Neural cell (in vitro differentiated cells): ENCODE results near the gene FAF1.

Experiments used
- EP300 ChIP-seq: fragments of 450-650 bp; conservative IDR thresholded peaks from 2 replicates; pipeline ENCODE4 v1.6.1; 2014; ENCODE audit warnings: antibody characterized with exemption, mild to moderate bottlenecking, moderate library complexity; ENCODE audit not compliant: poor library complexity, severe bottlenecking
- EZH2 ChIP-seq: fragments of 200-600, 300-800 bp; shearing (Covaris generic), sonication (generic); IDR thresholded peaks from 2 replicates; pipeline ENCODE4 v1.6.1; 2014; ENCODE audit warnings: antibody characterized with exemption, low read length, borderline replicate concordance, mild to moderate bottlenecking; ENCODE audit not compliant: insufficient read depth, poor library complexity, severe bottlenecking
- RAD21 ChIP-seq: fragments of 450-650 bp; conservative IDR thresholded peaks from 2 replicates; pipeline ENCODE4 v1.6.1; 2014; ENCODE audit warnings: antibody characterized with exemption, mild to moderate bottlenecking, moderate library complexity
- SMC3 ChIP-seq: fragments of 450-650 bp; conservative IDR thresholded peaks from 2 replicates; pipeline ENCODE4 v1.6.1; 2014; ENCODE audit warnings: antibody characterized with exemption, mild to moderate bottlenecking, moderate library complexity; ENCODE audit not compliant: poor library complexity
- TF ChIP-seq, protein P1 (sequence below): fragments of 450-650 bp; IDR thresholded peaks from 2 replicates; pipeline ENCODE4 v1.5.1; 2014; ENCODE audit warnings: antibody characterized with exemption, mild to moderate bottlenecking, moderate library complexity; ENCODE audit not compliant: poor library complexity, severe bottlenecking

DNA sequence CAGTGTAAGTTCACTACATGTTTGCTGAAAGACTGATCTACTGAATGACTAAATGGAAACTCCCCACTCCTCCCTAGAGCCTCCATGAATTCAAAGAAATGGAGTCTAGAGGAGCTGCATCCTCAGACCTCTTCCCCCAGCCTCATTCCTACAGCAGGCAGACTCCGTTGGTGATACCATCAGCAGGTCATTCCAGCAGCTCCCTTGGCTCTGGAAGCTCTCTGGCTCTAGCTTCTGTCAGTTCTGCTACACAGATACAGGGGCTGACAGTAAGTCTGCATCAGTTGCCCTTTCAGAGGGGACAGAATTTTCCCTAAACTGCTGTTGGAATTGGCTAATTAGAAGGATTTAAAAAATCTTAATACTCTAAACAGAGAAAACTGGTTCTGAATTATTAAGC is 505.2 kb downstream of the FAF1 start:
- TF ChIP-seq, protein P1, sequence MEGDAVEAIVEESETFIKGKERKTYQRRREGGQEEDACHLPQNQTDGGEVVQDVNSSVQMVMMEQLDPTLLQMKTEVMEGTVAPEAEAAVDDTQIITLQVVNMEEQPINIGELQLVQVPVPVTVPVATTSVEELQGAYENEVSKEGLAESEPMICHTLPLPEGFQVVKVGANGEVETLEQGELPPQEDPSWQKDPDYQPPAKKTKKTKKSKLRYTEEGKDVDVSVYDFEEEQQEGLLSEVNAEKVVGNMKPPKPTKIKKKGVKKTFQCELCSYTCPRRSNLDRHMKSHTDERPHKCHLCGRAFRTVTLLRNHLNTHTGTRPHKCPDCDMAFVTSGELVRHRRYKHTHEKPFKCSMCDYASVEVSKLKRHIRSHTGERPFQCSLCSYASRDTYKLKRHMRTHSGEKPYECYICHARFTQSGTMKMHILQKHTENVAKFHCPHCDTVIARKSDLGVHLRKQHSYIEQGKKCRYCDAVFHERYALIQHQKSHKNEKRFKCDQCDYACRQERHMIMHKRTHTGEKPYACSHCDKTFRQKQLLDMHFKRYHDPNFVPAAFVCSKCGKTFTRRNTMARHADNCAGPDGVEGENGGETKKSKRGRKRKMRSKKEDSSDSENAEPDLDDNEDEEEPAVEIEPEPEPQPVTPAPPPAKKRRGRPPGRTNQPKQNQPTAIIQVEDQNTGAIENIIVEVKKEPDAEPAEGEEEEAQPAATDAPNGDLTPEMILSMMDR = no peak
- no peak for TF ChIP-seq EZH2
- no peak for TF ChIP-seq SMC3
- TF ChIP-seq EP300 = no peak
- TF ChIP-seq RAD21 = no peak
